Omental fat pad (tissue), 4 donors: Measurements from ENCODE around the gene SNX9. TPM values are rescaled to one million over a fixed set of nuclear protein-coding genes. Genes with fewer than 3 reads are reported as not detected.

Source experiments
- ATAC-seq: fragments of 150-250 bp; one replicate; pipeline ENCODE4 v1.9.1; 2016; ENCODE audit warnings: mild to moderate bottlenecking, moderate library complexity; ENCODE audit not compliant: low FRiP score
- DNase-seq: peaks from one replicate; pipeline ENCODE4 v3.0.0-alpha.2; 2019; ENCODE audit warnings: low spot score
- total RNA-seq, 4 donors: library from RNA; depleted of rRNA; stranded (reverse); fragments of >200 nt; gene quantifications; one replicate each; pipeline ENCODE4 v1.1.0, GENCODE V29; 2016
- TF ChIP-seq, protein P1 (sequence below), 3 donors: fragments of 450-650 bp; IDR thresholded peaks; one replicate each; pipeline ENCODE4 v1.5.1; 2016 to 2017; ENCODE audit warnings: antibody characterized with exemption in 3 of 3, mild to moderate bottlenecking in 3 of 3, moderate library complexity in 2 of 3

Gene SNX9
- total RNA-seq, 4 donors from 2014 or later: 61.8 to 89.6 (median 76.3) TPM

DNA sequence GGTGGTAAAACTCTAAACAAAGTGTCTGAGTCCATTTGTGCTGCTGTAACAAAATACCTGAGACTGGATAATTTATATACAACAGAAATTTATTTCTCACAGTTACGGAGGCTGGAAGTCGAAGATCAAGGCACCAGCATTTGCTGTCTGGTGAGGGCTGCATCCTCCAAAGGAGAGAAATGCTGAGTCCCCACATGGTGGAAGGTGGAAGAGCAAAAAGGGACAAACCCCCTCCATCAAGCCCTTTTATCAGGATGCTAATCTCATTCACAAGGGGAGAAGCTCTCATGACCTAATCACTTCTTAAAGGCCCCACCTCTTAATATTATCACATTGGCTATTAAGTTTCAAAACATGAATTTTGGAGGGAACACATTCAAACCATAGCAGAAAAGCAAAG lies 102.7 kb downstream of the SNX9 start:
- TF ChIP-seq, protein P1, sequence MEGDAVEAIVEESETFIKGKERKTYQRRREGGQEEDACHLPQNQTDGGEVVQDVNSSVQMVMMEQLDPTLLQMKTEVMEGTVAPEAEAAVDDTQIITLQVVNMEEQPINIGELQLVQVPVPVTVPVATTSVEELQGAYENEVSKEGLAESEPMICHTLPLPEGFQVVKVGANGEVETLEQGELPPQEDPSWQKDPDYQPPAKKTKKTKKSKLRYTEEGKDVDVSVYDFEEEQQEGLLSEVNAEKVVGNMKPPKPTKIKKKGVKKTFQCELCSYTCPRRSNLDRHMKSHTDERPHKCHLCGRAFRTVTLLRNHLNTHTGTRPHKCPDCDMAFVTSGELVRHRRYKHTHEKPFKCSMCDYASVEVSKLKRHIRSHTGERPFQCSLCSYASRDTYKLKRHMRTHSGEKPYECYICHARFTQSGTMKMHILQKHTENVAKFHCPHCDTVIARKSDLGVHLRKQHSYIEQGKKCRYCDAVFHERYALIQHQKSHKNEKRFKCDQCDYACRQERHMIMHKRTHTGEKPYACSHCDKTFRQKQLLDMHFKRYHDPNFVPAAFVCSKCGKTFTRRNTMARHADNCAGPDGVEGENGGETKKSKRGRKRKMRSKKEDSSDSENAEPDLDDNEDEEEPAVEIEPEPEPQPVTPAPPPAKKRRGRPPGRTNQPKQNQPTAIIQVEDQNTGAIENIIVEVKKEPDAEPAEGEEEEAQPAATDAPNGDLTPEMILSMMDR (IDR thresholded peaks at IDR 0.05): no peak
- ATAC-seq: no peak
- no peak for DNase-seq

DNA sequence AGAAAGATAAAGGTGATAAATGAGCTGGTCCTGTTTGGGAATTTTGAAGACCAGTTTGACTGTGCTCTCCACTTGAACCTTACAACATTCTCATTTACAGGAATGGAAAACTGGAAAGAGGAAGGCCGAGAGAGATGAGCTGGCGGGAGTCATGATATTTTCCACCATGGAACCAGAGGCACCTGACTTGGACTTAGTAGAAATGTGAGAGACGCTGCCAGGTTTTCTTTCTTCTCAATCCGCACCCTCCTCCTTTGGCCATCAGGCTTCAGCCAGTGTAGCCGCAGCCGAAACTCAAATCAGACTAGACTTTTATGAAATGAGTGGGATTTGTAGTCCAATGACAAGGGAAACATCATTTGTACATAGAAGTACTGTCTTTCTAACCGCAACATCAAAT lies 104.0 kb downstream of the SNX9 start:
- no peak for ATAC-seq
- TF ChIP-seq, protein P1 (IDR thresholded peaks at IDR 0.05): no peak

DNA sequence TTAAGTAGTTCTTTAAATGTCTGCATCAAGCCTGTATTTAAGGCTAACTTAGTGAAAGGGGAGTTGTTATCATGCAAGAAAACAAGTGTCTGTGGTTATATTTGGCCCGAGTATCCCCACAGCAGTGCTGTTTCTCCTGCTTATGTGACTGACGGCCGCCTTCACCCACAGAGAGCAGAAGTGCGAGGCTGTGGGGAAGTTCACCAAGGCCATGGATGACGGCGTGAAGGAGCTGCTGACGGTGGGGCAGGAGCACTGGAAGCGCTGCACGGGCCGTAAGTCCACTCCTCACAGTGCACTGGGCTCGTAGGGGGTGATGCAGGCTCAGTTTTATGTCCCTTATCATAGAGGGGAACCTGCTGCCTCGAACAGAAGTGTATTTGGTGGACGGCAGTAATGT lies 105.4 kb downstream of the SNX9 start:
- no peak for DNase-seq
- TF ChIP-seq, protein P1 (IDR thresholded peaks at IDR 0.05): no peak
- ATAC-seq: no peak

More for the DNA sequence above, 104.0 kb downstream of the SNX9 start:
- DNase-seq: no peak

DNA sequence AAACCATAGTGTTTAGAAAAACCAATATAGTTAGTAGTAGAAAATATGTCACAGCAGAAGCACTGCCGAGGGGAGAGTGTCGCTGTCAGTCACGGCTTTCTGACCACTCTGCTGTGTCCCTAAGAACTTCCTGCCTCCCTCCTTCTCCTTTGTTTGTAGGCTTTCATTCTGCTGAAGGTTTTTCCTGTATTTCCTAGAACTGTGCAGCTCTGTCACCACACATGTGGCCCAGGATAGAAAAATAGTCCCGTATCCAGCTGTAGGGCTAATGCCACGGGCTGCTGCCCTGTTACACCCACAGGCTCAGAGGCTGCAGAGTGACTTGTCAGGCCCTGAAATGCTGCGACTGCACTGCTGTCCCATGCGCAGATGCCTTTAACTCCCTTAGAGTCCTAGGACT lies 106.0 kb downstream of the SNX9 start:
- ATAC-seq (no peak), DNase-seq (no peak)
- TF ChIP-seq, protein P1 (IDR thresholded peaks at IDR 0.05): no peak

DNA sequence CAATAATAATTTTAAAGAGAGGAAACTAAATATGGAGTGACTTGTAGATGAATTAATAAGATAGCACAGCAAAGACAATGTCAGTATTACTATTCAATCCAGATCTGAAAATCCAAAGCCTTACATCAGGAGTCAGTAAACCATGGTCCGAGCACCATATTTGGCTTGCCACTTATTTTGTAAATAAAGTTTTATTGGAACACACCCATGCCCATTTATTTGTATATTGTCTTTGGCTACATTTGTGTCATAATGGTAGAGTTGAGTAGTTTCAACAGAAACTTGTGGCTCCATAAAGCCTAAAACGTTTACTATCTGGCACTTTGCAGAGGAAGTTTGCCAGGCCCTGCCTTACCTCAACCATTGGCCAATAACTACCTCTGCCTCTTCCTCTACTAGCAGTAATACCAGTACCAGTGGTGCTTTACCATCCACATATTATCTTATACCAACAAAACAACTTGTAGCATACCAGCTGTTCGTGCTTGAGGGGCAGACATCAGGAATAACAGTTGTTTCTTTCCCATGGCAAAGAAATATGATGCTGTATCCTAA lies 106.8 kb downstream of the SNX9 start:
- DNase-seq (no peak), ATAC-seq (no peak)
- TF ChIP-seq, protein P1 (IDR thresholded peaks at IDR 0.05): no peak

DNA sequence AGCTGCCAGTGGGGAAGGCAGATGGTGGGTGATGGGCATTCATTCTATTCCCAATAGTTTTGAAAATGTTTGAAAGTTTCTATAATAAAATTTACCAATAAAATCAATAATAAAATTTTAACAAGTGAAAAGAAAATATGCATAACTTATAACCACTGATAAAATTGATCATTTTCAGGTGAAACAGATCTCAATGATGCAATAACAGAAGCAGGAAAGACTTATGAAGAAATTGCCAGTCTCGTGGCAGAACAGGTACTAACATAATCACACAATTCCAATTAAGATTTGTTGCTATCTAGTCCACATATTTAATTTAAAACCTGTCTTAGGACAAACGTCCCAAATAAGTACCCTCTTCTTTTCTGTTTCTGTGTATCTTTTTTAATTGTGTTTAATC lies 112.7 kb downstream of the SNX9 start:
- ATAC-seq (no peak), DNase-seq (no peak)
- TF ChIP-seq, protein P1 (IDR thresholded peaks at IDR 0.05): no peak

DNA sequence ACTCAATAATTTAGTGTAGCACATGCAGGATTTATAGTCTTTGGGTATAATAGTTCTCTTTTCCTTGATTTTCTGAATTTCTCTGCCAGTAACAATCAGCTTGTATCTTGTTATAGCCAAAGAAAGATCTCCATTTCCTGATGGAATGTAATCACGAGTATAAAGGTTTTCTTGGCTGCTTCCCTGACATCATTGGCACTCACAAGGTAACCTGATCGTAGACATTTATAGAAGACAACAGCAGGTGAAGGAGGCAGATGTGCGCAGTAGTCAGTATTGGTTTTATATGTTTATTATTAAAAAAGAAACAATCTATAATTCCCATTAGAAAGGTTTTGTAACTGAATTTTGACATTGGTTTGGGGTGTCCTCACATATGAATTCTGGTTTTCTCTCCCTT lies 114.3 kb downstream of the SNX9 start:
- ATAC-seq (no peak), DNase-seq (no peak)
- TF ChIP-seq, protein P1 (IDR thresholded peaks at IDR 0.05): no peak
